Hematopoietic multipotent progenitor cell treated with erythropoietin and hydrocortisone succinate and interleukin-3 and kit ligand, for 6 days (in vitro differentiated cells): ENCODE measurements around the gene GZMA.
"Not testable (repeated sequence)": the region's sequence is repeated elsewhere in the genome, so short reads cannot be mapped to it uniquely, and the experiment has no call there.

Source experiments
- DNase-seq: peaks from one replicate; pipeline ENCODE4 v3.0.0-alpha.2; 2015

Gene GZMA

DNA sequence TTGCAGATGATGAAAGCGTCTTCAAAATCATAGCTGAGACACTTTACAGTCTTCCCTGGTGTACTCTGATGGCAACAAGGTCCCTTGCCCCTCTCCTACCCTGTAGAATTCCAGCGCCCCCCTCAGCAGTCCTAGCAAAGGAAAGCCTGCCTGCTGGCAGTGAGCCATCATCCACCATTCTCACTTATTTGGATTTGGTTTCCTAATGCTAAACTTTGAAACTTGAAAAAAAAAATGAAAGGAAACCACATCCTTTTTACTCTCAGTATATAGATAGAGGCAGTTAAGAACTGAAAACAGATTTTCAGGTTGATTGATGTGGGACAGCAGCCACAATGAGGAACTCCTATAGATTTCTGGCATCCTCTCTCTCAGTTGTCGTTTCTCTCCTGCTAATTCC lies at the start of gene GZMA:
TSS of gene GZMA (plus strand) at position 299 of the 400 bp plus-strand sequence. CDS start at position 336, 37 bp downstream.
- DNase-seq = peak; percentile 27

GRCh38 chr5:55055183-55055582 lies 47.3 kb upstream of the GZMA start:
- no peak for DNase-seq

- DNase-seq = no peak
Observed at GRCh38 chr5:55062039-55062779, 40.2 kb upstream of the GZMA start.

GRCh38 chr5:55063220-55063863 lies 39.1 kb upstream of the GZMA start:
- DNase-seq = no peak

DNA sequence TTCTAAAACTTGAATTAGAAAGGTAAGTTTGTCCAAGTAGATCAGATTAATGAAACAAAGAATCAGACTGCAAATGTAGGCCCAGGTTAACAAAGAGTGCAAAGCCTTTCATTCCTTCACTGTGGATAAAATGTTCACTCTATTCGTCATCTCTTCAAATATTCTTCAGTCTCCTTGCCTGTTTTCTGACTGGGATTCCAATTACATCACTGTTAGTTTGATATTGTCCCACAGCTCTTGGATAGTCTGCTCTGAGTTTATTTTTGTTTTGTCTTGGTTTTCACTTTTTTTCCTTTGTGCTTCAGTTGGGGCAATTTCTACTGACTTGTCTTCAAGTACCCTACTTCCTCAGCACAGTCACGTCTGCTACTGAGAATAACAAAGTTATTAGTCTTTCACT lies 38.5 kb upstream of the GZMA start:
- DNase-seq = no peak

- DNase-seq = no peak
Observed at GRCh38 chr5:55064523-55064922, 37.9 kb upstream of the GZMA start.

DNA sequence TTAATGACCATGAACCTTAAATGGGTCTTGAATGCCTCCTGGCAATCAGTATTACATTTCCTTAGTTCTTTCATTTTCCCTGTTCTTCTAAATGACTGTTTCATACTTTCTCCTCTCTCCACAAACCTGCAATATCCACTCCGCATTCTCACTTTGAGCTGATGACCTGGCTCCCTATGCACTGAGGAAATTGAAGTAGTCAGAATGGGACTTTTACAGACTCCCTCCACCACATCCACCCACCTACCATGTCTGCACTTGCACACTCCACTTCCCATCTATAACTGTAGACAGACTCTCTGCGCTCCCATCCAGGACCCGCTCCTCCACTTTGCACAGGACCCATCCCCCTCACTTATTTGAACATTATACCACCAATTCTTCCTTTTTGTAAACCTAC lies 36.2 kb upstream of the GZMA start:
- DNase-seq = no peak

DNA sequence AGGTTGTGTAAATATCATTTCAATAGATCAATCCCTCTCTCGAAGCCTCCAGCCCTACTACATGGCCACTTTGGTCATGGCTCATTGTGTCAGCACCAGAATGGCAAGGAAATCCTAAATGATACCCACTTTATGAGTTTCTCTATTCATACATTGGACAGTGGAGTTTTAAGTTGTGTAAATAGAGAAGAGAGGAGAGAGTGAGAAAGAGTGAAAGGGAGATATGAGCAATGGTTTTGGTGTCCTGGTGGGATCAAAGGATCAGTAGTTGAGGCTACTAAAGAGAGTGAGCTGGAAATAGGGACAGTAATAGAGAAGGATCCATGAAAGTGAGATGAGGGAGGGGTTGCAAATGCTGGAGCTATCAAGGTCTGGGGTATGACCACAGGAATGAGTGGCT lies 31.5 kb upstream of the GZMA start:
- no peak for DNase-seq

DNA sequence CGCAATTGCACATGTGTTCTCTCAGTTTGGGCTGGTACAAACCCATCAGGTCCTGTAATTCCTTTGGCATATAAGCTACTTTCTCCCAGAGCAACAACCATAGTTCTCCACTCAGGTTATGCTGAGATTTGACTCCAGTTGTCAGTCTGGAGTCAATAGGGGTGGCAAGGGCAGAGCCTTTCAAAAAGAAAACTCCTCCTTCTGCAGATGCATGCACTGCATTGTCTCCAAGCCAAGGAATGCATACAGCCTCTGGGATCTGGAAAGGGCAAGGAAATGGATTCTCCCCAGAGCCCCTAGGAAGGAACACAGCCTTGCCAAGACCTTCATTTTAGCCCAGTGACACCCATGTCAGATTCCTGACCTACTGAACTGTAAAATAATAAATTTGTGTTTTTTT lies 31.0 kb upstream of the GZMA start:
- no peak for DNase-seq

- DNase-seq = no peak
Observed at GRCh38 chr5:55072666-55073065, 29.8 kb upstream of the GZMA start.

GRCh38 chr5:55073211-55073610 lies 29.2 kb upstream of the GZMA start:
- no peak for DNase-seq

DNA sequence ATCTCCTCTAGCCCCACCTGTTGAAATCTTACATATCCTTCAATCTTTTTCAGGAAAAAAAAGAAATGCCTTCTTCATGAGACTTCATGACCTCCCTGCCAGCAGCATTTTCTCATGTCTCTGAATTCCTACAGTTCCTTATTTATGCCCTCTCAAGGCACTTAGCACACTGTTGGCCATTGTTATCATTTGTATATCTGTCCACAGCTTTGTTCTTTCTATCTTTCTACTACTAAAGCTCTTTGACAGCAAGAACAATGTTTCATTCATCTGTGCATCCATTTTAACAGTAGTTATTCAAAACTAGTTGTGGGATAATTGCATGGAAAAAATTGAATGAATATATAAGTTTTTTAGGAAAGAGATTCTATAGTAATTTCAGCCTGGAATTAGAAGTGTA lies 20.9 kb upstream of the GZMA start:
- DNase-seq = no peak

DNA sequence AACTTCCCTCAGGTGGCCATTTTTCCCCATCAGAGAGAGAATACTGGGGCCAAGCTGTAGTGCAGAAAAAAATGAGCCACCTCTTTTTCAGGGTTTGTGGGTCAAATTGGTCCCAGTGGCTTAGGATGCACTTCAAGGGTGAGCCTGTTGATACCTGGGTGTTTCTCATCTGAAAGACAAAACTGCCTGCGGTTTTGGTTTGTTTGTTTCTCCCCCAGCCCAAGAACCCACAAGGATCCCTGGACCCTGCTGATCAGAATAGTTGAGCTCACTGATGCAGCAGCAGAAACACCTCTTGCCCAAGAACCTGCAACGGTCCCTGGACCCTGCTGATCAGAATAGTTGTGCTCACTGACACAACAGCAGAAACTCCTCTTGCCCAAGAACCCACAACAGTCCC lies 13.1 kb upstream of the GZMA start:
- not testable (repeated sequence) for DNase-seq

DNA sequence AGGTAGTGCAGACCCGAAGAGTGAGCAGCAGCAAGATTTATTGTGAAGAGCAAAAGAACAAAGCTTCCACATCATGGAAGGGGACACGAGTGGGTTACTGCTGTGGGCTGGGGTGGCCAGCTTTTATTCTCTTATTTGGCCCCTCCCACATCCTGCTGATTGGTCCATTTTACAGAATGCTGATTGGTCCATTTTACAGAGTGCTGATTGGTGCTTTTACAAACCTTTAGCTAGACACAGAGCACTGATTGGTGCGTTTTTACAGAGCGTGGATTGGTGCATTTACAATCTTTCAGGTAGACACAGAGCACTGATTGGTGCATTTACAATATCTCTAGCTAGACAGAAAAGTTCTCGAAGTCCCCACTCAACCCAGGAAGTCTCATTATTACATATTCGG lies 11.4 kb upstream of the GZMA start:
- DNase-seq = not testable (repeated sequence)

GRCh38 chr5:55096182-55096581 lies 6.3 kb upstream of the GZMA start:
- DNase-seq = no peak

DNA sequence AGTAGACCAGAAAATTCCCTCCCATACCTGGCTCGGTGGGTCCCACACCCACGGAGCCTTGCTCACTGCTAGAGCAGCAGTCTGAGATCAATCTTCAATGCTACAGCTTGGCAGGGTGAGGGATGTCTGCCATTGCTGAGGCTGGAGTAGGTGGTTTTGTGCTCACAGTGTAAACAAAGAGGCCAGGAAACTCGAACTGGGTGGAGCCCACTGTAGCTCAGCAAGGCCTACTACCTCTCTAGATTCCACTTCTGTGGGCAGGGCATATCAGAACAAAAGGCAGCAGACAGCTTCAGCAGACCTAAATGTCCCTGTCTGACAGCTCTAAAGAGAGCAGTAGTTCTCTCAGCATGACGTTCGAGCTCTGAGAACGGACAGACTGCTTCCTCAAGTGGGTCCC lies 5.6 kb upstream of the GZMA start:
- no peak for DNase-seq

- DNase-seq = not testable (repeated sequence)
Observed at GRCh38 chr5:55101148-55101547, 1.3 kb upstream of the GZMA start.

- DNase-seq = no peak
Observed at GRCh38 chr5:55101556-55102276, 730 bp upstream of the GZMA start.

DNA sequence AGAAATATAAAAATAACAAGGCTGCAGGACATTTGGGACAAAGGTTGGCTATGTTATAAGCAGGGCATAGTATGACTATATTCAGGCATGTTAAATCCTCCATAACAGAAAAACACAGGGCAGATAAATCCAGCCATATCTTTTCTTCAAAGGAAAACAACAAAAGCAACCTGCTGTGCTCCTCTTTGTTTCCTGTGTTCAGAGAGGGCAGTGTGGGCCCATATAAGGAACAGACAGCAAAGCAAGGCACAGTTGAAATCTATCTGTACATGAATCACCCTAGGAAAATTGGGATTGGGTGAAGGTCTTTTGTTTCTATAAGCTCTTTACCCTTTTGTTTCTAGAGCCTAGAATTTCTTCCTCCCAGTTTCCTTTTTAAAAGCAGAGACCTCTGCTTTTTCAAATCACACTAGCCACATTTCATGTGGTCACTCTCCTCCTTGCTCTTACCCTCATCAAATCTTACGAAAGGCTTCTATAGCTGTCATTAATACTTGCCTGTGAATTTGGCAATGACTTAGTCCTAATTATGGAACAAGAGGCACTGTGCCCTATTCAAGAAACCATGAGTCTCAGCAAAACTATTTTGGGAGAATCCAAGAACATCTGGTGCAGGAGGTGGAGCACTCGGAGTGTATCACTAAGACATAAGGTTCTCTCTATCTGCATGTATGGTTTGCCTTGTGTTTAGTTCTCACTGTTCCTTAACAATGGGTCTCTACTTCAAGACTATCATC lies 1.8 kb downstream of the GZMA start:
- no peak for DNase-seq

GRCh38 chr5:55104946-55105701 lies 2.7 kb downstream of the GZMA start:
- DNase-seq = peak; percentile 48

GRCh38 chr5:55105976-55106375 lies 3.5 kb downstream of the GZMA start:
- DNase-seq = not testable (repeated sequence)

- DNase-seq = no peak
Observed at GRCh38 chr5:55108661-55109060, 6.2 kb downstream of the GZMA start.

GRCh38 chr5:55110217-55110616 lies 7.8 kb downstream of the GZMA start:
- DNase-seq = no peak
